Fibroblast of lung (primary cell): ENCODE results near the gene IBSP.

Experiments
- CTCF ChIP-seq, 2 donors: IDR thresholded peaks in 1 of 2; conservative IDR thresholded peaks in 1 of 2; 1 replicate in 1 of 2; 2 replicates in 1 of 2; pipeline ENCODE4 v1.5.1; 2011 to 2012; ENCODE audit warnings: low read length in 2 of 2, control low read depth in 1 of 2, inconsistent platforms in 1 of 2, low read depth in 1 of 2, mild to moderate bottlenecking in 1 of 2
- EZH2 ChIP-seq: IDR thresholded peaks from 2 replicates; pipeline ENCODE4 v1.5.1; 2012; ENCODE audit warnings: low read length, control low read depth, mild to moderate bottlenecking; ENCODE audit errors: missing control alignments

DNA sequence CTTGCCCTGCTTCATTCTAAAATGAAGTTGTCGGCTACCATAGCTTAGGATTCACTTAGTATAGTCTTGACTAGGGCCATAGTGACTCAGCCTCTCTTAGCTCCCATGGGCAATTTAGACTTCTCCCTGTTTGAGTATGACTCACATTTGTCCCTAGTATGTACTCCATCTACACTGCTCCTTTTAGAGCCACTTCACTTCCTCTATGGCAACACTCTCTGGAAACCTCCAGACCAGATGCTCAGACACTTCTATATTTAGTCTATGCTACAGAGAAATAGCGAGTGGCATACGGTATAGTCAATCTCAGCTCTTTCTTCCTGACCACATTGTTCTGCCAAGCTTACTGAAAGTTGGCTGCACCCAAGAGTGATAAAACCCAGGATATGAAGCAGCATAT lies 44.6 kb downstream of the IBSP start:
- TF ChIP-seq CTCF (conservative IDR thresholded peaks at IDR 0.05 in 1 of 2, IDR thresholded peaks at IDR 0.05 in 1 of 2; ENCODE audit: low read depth in 1 of 2, low read length in 2 of 2) (no peak), EZH2 (no peak)
